Fibroblast of lung (primary cell): ENCODE measurements around the gene CLN6. TPM values are rescaled to one million over a fixed set of nuclear protein-coding genes. Genes with fewer than 3 reads are reported as not detected.

Source experiments
- DNase-seq, 2 donors: peaks; one replicate each; pipeline versions ENCODE4 v3.0.0 to v3.0.0-alpha.2; 2010; ENCODE audit warnings: low read depth in 2 of 2
- H2AFZ ChIP-seq: 2 replicates; pipeline ENCODE4 v1.5.1; 2012; ENCODE audit warnings: low read length, control low read depth, inconsistent platforms
- H3K27ac ChIP-seq: 2 replicates; pipeline ENCODE4 v1.5.1; 2011; ENCODE audit warnings: low read length, control low read depth; ENCODE audit not compliant: insufficient read depth
- H3K27me3 ChIP-seq: 2 replicates; pipeline ENCODE4 v1.5.1; 2011; ENCODE audit warnings: mild to moderate bottlenecking, low read length; ENCODE audit not compliant: control insufficient read depth, insufficient read depth
- H3K36me3 ChIP-seq: 2 replicates; pipeline ENCODE4 v1.5.1; 2011; ENCODE audit warnings: low read length; ENCODE audit not compliant: control insufficient read depth, insufficient read depth
- H3K4me1 ChIP-seq: 2 replicates; pipeline ENCODE4 v1.5.1; 2011; ENCODE audit warnings: low read length; ENCODE audit not compliant: control insufficient read depth, insufficient read depth; ENCODE audit errors: extremely low read depth
- H3K4me2 ChIP-seq: 2 replicates; pipeline ENCODE4 v1.5.1; 2011; ENCODE audit warnings: low read length, control low read depth; ENCODE audit not compliant: insufficient read depth; ENCODE audit errors: extremely low read depth
- H3K4me3 ChIP-seq, 4 experiments: fragments of 200-600 bp in 1 of 4; sonication (generic) in 1 of 4; replicated peaks in 1 of 4; 2 replicates each; pipeline ENCODE4 v1.5.1; 2011 to 2016; ENCODE audit warnings: low read length in 4 of 4, low read depth in 3 of 4, mild to moderate bottlenecking in 3 of 4, control low read depth in 2 of 4, inconsistent platforms in 1 of 4, mixed read lengths in 1 of 4; ENCODE audit not compliant: insufficient read depth in 1 of 4; ENCODE audit errors: control extremely low read depth in 1 of 4
- H3K79me2 ChIP-seq: 2 replicates; pipeline ENCODE4 v1.5.1; 2012; ENCODE audit warnings: mild to moderate bottlenecking, low read length, inconsistent platforms; ENCODE audit not compliant: control insufficient read depth, insufficient read depth
- H3K9ac ChIP-seq: 2 replicates; pipeline ENCODE4 v1.5.1; 2011; ENCODE audit warnings: mild to moderate bottlenecking, low read length, control low read depth; ENCODE audit not compliant: insufficient read depth
- H3K9me3 ChIP-seq: 2 replicates; pipeline ENCODE4 v1.5.1; 2012; ENCODE audit warnings: low read depth, low read length; ENCODE audit not compliant: control insufficient read depth, insufficient read depth
- H4K20me1 ChIP-seq: 2 replicates; pipeline ENCODE4 v1.5.1; 2011; ENCODE audit warnings: low read length; ENCODE audit not compliant: control insufficient read depth, insufficient read depth; ENCODE audit errors: extremely low read depth
- EZH2 ChIP-seq: IDR thresholded peaks from 2 replicates; pipeline ENCODE4 v1.5.1; 2012; ENCODE audit warnings: low read length, control low read depth, mild to moderate bottlenecking; ENCODE audit errors: missing control alignments
- polyA minus RNA-seq: library from RNA; depleted of rRNA, polyadenylated mRNA; stranded (reverse); fragments of >200 nt; gene quantifications from 2 replicates; pipeline ENCODE4 v1.2.3, GENCODE V29; 2011; ENCODE audit warnings: low replicate concordance
- polyA plus RNA-seq, 2 donors: library from polyadenylated mRNA; depleted of rRNA in 1 of 2; stranded (reverse) in 1 of 2; unstranded in 1 of 2; fragments of >200 nt; gene quantifications; 2 replicates each; pipeline ENCODE4 v1.2.1, GENCODE V29; 2011 to 2012; ENCODE audit warnings: missing spikeins in 1 of 2
- total RNA-seq: library from RNA; depleted of rRNA; stranded (reverse); fragments of >200 nt; gene quantifications from 2 replicates; pipeline ENCODE4 v1.2.1, GENCODE V29; 2014
- TF ChIP-seq, protein P1 (sequence below), 2 donors: IDR thresholded peaks in 1 of 2; conservative IDR thresholded peaks in 1 of 2; 1 replicate in 1 of 2; 2 replicates in 1 of 2; pipeline ENCODE4 v1.5.1; 2011 to 2012; ENCODE audit warnings: low read length in 2 of 2, control low read depth in 1 of 2, inconsistent platforms in 1 of 2, low read depth in 1 of 2, mild to moderate bottlenecking in 1 of 2

Gene CLN6
- total RNA-seq (5.6 and 6.2 TPM in 2 replicates), polyA plus RNA-seq (16.1 and 31.2 TPM in 2 replicates), polyA minus RNA-seq (51.9 and 109 TPM in 2 replicates)
- 12.1 and 29.9 TPM in 2 replicates for polyA plus RNA-seq (2012)

DNA sequence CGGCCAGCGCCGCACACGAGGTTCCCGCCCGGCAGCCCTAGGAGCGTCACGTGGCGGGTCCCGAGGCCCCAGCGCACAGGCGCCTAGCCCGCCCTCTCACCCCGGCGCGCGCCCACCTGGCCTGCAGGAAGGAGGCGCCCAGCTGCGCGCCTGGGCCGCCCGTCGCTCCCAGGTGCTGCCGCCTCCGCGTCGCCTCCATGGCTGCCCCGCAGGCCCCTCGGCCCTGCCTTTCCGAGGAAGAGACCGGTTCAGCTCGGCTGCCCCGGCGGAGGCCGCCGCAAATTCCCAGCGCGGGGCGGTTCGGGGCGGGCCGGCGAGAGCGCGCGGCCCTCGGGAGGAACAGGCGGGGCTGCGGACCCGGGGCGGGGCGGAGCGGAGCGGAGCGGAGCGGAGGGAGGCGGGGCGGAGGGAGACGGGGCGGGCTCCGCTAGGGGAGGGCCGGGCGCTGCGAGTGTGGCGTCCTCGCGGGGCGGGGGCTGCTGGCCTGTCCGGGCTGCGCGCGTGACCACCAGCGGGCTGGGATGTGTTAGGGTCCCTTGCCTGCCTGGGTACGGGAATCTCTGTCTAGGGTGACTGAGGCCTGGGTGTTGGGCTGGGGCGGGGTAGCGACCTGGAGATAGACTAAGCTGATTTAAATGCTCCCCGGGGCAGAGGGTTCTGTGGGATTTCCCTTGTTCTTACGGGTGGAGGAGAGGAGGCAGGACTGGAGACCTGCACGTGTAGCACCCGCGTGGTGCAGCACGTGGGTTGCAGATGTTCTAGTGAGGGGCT is at the start of gene CLN6:
Gene CLN6 (minus strand): TSS at position 343 of the 771 bp plus-strand sequence. CDS start 144 bp downstream, at position 199.
- peak within 1 kb of the TSS; percentile 82 for H3K27ac ChIP-seq
- TF ChIP-seq, protein P1, sequence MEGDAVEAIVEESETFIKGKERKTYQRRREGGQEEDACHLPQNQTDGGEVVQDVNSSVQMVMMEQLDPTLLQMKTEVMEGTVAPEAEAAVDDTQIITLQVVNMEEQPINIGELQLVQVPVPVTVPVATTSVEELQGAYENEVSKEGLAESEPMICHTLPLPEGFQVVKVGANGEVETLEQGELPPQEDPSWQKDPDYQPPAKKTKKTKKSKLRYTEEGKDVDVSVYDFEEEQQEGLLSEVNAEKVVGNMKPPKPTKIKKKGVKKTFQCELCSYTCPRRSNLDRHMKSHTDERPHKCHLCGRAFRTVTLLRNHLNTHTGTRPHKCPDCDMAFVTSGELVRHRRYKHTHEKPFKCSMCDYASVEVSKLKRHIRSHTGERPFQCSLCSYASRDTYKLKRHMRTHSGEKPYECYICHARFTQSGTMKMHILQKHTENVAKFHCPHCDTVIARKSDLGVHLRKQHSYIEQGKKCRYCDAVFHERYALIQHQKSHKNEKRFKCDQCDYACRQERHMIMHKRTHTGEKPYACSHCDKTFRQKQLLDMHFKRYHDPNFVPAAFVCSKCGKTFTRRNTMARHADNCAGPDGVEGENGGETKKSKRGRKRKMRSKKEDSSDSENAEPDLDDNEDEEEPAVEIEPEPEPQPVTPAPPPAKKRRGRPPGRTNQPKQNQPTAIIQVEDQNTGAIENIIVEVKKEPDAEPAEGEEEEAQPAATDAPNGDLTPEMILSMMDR (conservative IDR thresholded peaks at IDR 0.05 in 1 of 2, IDR thresholded peaks at IDR 0.05 in 1 of 2; ENCODE audit: low read depth in 1 of 2, low read length in 2 of 2): no peak
- TF ChIP-seq EZH2: no peak
- no peaks in the 10 kb centered on the region for H3K36me3 ChIP-seq
- peaks cover 28% of the 10 kb centered on the region for H3K79me2 ChIP-seq
- H3K4me1 ChIP-seq: peaks cover 3% of the 10 kb centered on the region
- no peaks in the 10 kb centered on the region for H3K27me3 ChIP-seq
- peak within 1 kb of the TSS; percentile 86 for H3K9ac ChIP-seq
- H3K4me2 ChIP-seq: peak within 1 kb of the TSS; percentile 96
- peak within 1 kb of the TSS; percentile 93 for H2AFZ ChIP-seq
- DNase-seq: peak; percentile 74 to 76
- peak within 1 kb of the TSS; percentile 71 to 96 (median 84) for H3K4me3 ChIP-seq
- no peaks in the 10 kb centered on the region for H4K20me1 ChIP-seq
- no peaks in the 10 kb centered on the region for H3K9me3 ChIP-seq

DNA sequence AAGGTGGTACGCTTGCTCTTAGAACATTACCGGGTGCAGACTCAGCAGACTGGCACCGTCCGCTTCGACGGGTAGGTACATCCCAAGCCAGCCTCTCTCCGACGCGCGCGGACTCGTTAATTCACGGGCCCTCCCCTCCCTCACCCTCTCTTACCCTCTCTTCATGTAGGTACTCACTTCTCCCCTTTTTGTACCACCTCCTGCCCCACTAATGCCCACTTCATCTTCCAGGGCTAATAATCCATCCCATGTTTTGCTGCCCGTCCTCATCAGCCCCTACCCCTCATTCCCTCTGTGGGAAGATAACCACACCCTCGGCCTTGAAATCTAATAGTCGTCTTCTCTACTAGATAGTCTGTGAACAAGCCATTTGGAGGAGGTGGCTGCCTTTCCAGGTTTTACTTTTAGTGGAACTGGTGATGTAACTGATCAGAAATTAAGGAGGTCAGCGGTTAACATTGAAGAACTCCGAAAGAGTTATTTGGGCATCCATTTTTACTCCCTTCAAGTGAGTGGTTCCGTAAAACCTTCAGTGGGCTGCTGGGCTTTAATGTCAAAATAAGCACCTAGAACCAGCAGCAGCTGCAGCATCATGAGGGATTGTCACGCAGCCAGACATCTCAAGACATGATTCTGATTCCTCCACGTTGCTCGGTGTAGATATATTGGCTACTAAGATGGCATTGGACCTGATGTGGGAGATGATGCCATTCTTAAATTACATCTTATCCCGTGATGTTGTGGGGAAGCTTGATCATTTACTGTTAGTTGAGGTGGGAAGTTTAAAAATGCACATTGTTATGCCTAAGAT is 49.3 kb upstream of the CLN6 start:
- Histone ChIP-seq H3K27ac (peak overlapping the region; percentile 91), H3K4me3 (peak overlapping the region; percentile 82 to 98 (median 87)), H2AFZ (peak overlapping the region; percentile 65), H3K9ac (peak overlapping the region; percentile 92), H3K27me3 (no peaks in the 10 kb centered on the region), H3K79me2 (peaks cover 58% of the 10 kb centered on the region), H3K9me3 (no peaks in the 10 kb centered on the region), H4K20me1 (peaks cover 12% of the 10 kb centered on the region), H3K4me2 (peak overlapping the region; percentile 97), H3K36me3 (no peaks in the 10 kb centered on the region), H3K4me1 (peaks cover 10% of the 10 kb centered on the region)
- no peak for TF ChIP-seq EZH2
- TF ChIP-seq, protein P1 (conservative IDR thresholded peaks at IDR 0.05 in 1 of 2, IDR thresholded peaks at IDR 0.05 in 1 of 2; ENCODE audit: low read depth in 1 of 2, low read length in 2 of 2): no peak
- DNase-seq: peak; percentile 51 to 66

DNA sequence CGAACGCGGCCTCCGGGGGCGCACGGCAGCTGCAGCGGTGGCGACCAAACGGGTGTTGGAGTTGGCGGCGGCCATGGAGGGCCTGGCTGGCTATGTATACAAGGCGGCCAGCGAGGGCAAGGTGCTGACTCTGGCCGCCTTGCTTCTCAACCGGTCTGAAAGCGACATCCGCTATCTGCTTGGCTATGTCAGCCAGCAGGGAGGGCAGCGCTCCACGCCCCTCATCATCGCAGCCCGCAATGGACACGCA is 48.7 kb upstream of the CLN6 start:
- Histone ChIP-seq H3K9ac (peak overlapping the region; percentile 92), H3K36me3 (no peaks in the 10 kb centered on the region), H3K4me1 (peaks cover 14% of the 10 kb centered on the region), H3K9me3 (no peaks in the 10 kb centered on the region), H3K27me3 (no peaks in the 10 kb centered on the region), H2AFZ (peak overlapping the region; percentile 65), H3K27ac (peak overlapping the region; percentile 91), H3K4me3 (peak overlapping the region; percentile 82 to 98 (median 87)), H3K4me2 (peak overlapping the region; percentile 97), H4K20me1 (peaks cover 12% of the 10 kb centered on the region), H3K79me2 (peaks cover 52% of the 10 kb centered on the region)
- TF ChIP-seq EZH2: no peak
- TF ChIP-seq, protein P1 (conservative IDR thresholded peaks at IDR 0.05 in 1 of 2, IDR thresholded peaks at IDR 0.05 in 1 of 2; ENCODE audit: low read depth in 1 of 2, low read length in 2 of 2): peak; percentile 6 to 33
- DNase-seq: no peak
